ENCODE results near the gene LSMEM2. TPM values are rescaled to one million over a fixed set of nuclear protein-coding genes. Genes with fewer than 3 reads are reported as not detected.

Gene LSMEM2
- total and polyA plus RNA-seq, 12 donors: 1.9 to 45.2 (median 31.7) TPM

DNA sequence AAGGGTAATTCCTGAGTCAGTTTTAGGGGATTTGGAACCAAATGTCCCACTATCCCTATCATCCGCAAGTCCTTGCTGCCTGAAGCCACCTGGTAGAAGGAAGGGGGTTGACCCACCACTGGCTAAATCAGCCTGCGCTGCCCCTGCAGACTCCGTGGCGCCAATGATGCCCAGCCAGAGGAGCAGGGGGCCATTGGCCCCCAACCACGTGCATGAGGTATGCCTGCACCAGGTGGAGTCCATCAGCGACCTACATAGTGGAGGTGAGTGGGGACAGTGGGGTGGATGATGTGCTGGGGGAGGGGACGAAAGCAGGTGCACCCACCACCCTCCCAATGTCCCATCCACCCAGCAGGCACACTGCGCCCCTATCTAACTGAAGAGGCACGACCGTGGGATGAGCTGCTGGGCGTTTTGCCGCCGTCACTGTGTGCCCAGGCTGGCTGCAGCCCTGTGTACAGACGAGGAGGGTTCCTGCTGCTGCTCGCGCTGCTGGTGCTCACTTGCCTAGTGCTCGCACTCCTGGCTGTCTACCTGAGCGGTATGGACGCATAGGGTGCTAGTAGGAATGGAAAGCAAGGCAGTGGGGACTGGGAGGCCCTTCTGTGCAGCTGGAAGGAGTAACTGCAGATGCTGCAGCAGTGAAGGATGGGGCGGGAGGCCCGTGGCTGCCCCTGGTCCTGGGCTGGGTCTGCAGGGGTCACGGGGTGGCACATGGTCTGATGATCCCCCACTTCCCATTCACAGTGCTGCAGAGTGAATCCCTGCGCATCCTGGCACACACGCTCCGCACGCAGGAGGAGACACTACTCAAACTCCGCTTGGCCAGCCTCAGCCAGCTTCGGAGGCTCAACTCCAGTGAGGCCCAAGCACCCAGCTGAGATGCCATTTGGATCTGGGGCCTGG, 7.7 kb downstream of the LSMEM2 start:
- DNase-seq: no peak
- Histone ChIP-seq H3K36me3 (peaks cover 0 to 43% (median 28%) of the 10 kb centered on the region in 9 donors), H3K4me3 (no peak overlapping the region), H3K27me3 (no peaks in the 10 kb centered on the region), H3K4me1 (peaks cover 9 to 54% (median 32%) of the 10 kb centered on the region in 9 donors), H3K27ac (peak overlapping the region in 9 of 10 donors; percentile 42 to 88 (median 79)), H3K9me3 (no peaks in the 10 kb centered on the region)
- ATAC-seq: peak in 2 of 8 donors; percentile 2 to 10
- TF ChIP-seq, protein P1, sequence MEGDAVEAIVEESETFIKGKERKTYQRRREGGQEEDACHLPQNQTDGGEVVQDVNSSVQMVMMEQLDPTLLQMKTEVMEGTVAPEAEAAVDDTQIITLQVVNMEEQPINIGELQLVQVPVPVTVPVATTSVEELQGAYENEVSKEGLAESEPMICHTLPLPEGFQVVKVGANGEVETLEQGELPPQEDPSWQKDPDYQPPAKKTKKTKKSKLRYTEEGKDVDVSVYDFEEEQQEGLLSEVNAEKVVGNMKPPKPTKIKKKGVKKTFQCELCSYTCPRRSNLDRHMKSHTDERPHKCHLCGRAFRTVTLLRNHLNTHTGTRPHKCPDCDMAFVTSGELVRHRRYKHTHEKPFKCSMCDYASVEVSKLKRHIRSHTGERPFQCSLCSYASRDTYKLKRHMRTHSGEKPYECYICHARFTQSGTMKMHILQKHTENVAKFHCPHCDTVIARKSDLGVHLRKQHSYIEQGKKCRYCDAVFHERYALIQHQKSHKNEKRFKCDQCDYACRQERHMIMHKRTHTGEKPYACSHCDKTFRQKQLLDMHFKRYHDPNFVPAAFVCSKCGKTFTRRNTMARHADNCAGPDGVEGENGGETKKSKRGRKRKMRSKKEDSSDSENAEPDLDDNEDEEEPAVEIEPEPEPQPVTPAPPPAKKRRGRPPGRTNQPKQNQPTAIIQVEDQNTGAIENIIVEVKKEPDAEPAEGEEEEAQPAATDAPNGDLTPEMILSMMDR (IDR thresholded peaks at IDR 0.05): no peak
- intact Hi-C loops (cut with DNase I): no loop called here
- 85% methylated on average over 28 of the region's 28 CpGs for WGBS, 2 donors

DNA sequence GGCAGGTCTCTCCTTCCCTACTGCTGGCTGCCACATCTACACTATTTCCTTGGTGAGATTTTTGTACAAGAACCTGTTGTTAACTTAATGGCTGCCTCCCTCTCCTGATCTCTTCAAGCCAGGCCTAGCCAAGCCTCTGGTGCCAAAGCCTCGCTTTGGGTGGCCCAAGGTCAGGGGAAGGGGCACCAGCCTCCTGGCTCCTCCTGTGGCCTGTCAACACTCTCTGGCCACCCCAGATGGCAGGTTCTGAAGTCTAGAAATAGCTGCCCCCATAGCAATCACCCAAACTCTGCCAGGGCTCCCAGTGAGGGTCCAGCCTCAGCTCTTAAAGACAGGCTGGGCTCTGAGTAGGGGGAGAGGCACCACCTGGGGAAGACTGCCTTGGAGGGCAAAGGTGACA, 8.4 kb downstream of the LSMEM2 start:
- TF ChIP-seq, protein P1 (IDR thresholded peaks at IDR 0.05): no peak
- 56 to 71% methylated on average over 1 of the region's 1 CpG for WGBS, 2 donors
- Histone ChIP-seq H3K9me3 (no peaks in the 10 kb centered on the region), H3K36me3 (peaks cover 0 to 43% (median 28%) of the 10 kb centered on the region in 9 donors), H3K4me3 (no peak overlapping the region), H3K27ac (peak overlapping the region in 9 of 10 donors; percentile 42 to 88 (median 79)), H3K27me3 (no peaks in the 10 kb centered on the region), H3K4me1 (peaks cover 10 to 57% (median 37%) of the 10 kb centered on the region in 9 donors)
- peak; percentile 61 to 68 for DNase-seq
- intact Hi-C loops (cut with DNase I): no loop called here
- ATAC-seq: peak; percentile 38 to 71 (median 55)

DNA sequence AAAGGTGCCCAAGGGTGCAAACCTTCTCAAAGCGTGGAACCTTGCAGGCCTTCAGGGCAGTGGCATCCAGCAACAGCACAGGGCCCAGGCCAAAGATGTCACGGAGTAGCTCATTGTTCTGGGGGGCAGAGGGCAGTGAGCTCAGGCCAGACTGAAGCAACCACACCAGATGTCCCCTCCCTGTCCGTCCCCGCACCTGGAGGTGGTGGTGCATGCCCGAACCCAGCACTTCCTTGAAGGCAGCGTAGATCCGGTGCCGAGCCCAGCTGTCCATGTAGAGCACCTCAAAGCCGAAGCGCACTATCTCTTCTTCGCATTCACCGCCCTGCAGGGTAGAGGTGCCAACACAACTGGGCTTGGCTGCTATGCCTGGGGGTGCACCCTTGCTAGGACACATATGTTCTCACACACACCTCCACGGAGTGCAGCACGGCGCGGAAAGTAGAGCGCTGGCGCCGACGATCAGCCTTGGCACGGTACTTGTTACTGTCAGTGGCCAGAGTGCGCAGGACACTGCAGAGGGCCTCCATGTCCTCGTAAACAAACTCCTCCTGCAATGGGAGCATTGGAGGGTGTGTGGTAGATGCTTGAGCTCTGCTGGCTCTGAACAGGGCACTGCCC, 9.6 kb downstream of the LSMEM2 start:
- 89 to 93% methylated on average over 23 of the region's 23 CpGs for WGBS, 2 donors
- Histone ChIP-seq H3K4me3 (no peak overlapping the region), H3K36me3 (peaks cover 0 to 43% (median 28%) of the 10 kb centered on the region in 9 donors), H3K9me3 (no peaks in the 10 kb centered on the region), H3K27ac (peak overlapping the region in 8 of 10 donors; percentile 70 to 88 (median 80)), H3K27me3 (no peaks in the 10 kb centered on the region), H3K4me1 (peaks cover 17 to 66% (median 47%) of the 10 kb centered on the region in 9 donors)
- TF ChIP-seq, protein P1 (IDR thresholded peaks at IDR 0.05): no peak
- ATAC-seq (no peak), DNase-seq (no peak)
- intact Hi-C loops (cut with DNase I): no loop called here

DNA sequence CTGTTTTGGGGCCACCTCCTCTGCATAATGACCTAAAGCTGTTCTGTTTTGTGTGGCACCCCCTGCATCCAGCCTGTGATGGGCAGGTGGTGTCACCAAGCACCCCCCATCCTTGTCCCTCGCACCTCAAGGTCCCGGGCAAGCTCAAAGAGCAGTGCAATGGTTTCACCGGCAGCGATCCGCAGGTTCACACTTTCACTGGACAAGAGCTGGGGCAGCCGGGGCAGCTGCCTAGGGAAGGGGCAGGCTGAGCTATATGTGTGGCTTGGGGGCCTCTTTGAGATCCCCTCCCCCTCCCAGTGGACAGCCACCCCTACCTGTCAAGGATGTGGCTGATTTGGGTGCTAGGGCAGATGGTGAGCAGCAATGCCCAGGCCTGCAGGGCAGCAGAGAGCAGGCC, 10.2 kb downstream of the LSMEM2 start:
- WGBS, 2 donors: 94 to 97% methylated on average over 6 of the region's 6 CpGs
- intact Hi-C loops (cut with DNase I): no loop called here
- H3K27me3 ChIP-seq: no peaks in the 10 kb centered on the region
- TF ChIP-seq, protein P1 (IDR thresholded peaks at IDR 0.05): no peak
- peak overlapping the region in 1 of 10 donors; percentile 6 for H3K27ac ChIP-seq
- ATAC-seq (no peak), DNase-seq (no peak)
- peaks cover 17 to 67% (median 47%) of the 10 kb centered on the region in 9 donors for H3K4me1 ChIP-seq
- H3K4me3 ChIP-seq: no peak overlapping the region
- H3K9me3 ChIP-seq: no peaks in the 10 kb centered on the region
- peaks cover 0 to 43% (median 28%) of the 10 kb centered on the region in 9 donors for H3K36me3 ChIP-seq

Measured in heart right ventricle (tissue), 16 donors.